ENCODE results near the gene OR5D16.
"Not testable (repeated sequence)": the region's sequence is repeated elsewhere in the genome, so short reads cannot be mapped to it uniquely, and the experiment has no call there.

Gene OR5D16

GRCh38 chr11:55838452-55838851 is at the start of gene OR5D16:
Gene OR5D16, plus strand, starts transcription at chr11:55838752. Its CDS starts 0 bp downstream, at chr11:55838752.
- DNase-seq (ENCODE audit: low read depth): no peak

- DNase-seq (ENCODE audit: low read depth): no peak
These were observed 46.9 kb upstream of the OR5D16 start for GRCh38 chr11:55791606-55792005.

- DNase-seq (ENCODE audit: low read depth): no peak
These were observed 45.2 kb upstream of the OR5D16 start for GRCh38 chr11:55793321-55793720.

GRCh38 chr11:55795256-55795655 is 43.3 kb upstream of the OR5D16 start, which contains the start of gene OR5D14:
Gene OR5D14, plus strand, starts transcription at chr11:55795556. Its CDS starts 0 bp downstream, at chr11:55795556.
- DNase-seq (ENCODE audit: low read depth): no peak

GRCh38 chr11:55806248-55806647 is 32.3 kb upstream of the OR5D16 start:
- no peak for DNase-seq (ENCODE audit: low read depth)

GRCh38 chr11:55811067-55811466 is 27.5 kb upstream of the OR5D16 start, which contains the start of gene OR5L1:
Gene OR5L1, plus strand, starts transcription at chr11:55811367. Its CDS starts 100 bp downstream, at chr11:55811467.
- DNase-seq (ENCODE audit: low read depth): no peak

GRCh38 chr11:55819330-55819729 is 19.2 kb upstream of the OR5D16 start, which contains the start of gene OR5D18:
Gene OR5D18, plus strand, starts transcription at chr11:55819630. Its CDS starts 0 bp downstream, at chr11:55819630.
- no peak for DNase-seq (ENCODE audit: low read depth)

- no peak for DNase-seq (ENCODE audit: low read depth)
These were observed 11.6 kb upstream of the OR5D16 start, which contains the start of gene OR5L2 for GRCh38 chr11:55826919-55827318. Gene OR5L2, plus strand, starts transcription at chr11:55827219. Its CDS starts 0 bp downstream, at chr11:55827219.

- no peak for DNase-seq (ENCODE audit: low read depth)
These were observed 8.9 kb downstream of the OR5D16 start for GRCh38 chr11:55847453-55847852.

GRCh38 chr11:55849037-55849436 is 10.5 kb downstream of the OR5D16 start:
- no peak for DNase-seq (ENCODE audit: low read depth)

GRCh38 chr11:55852141-55852540 is 13.6 kb downstream of the OR5D16 start:
- no peak for DNase-seq (ENCODE audit: low read depth)

GRCh38 chr11:55854704-55855103 is 16.2 kb downstream of the OR5D16 start:
- DNase-seq (ENCODE audit: low read depth): no peak

GRCh38 chr11:55867354-55867753 is 28.8 kb downstream of the OR5D16 start:
- not testable (repeated sequence) for DNase-seq (ENCODE audit: low read depth)

GRCh38 chr11:55872731-55873130 is 34.2 kb downstream of the OR5D16 start:
- DNase-seq (ENCODE audit: low read depth): not testable (repeated sequence)

GRCh38 chr11:55873146-55873545 is 34.6 kb downstream of the OR5D16 start:
- DNase-seq (ENCODE audit: low read depth): not testable (repeated sequence)

- not testable (repeated sequence) for DNase-seq (ENCODE audit: low read depth)
These were observed 44.4 kb downstream of the OR5D16 start, which contains the start of gene TRIM51 for GRCh38 chr11:55882997-55883396. Gene TRIM51, plus strand, starts transcription at chr11:55883297. Its CDS starts 2,132 bp downstream, at chr11:55885429.

- not testable (repeated sequence) for DNase-seq (ENCODE audit: low read depth)
These were observed 46.4 kb downstream of the OR5D16 start for GRCh38 chr11:55884995-55885394.

GRCh38 chr11:55885481-55885880 is 46.9 kb downstream of the OR5D16 start:
- DNase-seq (ENCODE audit: low read depth): not testable (repeated sequence)

All from HS-27A (cell line).